Measurements from ENCODE around the gene UROC1. TPM values are rescaled to one million over a fixed set of nuclear protein-coding genes. Genes with fewer than 3 reads are reported as not detected.
A peak's percentile ranks its signal among the peaks of the same experiment; 100 is the strongest.

The UROC1 gene
- polyA plus RNA-seq, 1 of the 3 experiments (the other 2 are of a cell fraction) = not detected

DNA sequence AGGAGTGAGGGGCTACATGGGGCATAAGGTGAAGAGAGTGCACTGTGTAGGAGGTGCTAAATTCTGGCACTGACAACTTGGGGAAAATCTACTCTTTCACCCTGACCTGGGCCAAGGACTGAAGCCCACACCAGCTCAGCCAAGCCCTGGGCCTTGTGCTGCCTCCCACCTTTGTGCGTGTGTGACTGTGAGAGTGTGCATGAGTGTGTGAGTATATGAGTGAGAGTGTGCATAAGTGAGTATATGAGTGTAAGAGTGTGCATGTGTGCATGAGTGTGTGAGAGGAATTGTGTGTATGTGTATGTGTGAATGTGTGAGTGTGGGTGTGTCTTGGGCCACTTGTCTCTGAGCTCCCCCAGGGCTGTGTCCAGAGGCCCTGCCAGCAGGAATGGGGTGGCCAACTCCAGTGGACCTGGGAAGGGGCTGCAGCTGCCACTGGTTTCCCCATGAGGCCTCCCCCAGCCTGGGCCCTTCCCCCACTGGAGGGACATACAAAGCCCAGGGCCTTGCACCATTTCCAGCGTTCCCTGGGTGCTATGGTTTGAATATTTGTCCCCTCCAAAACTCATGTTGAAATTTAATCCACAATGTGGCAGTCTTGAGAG lies 26.0 kb upstream of the UROC1 start:
- Histone ChIP-seq H3K79me2 (ENCODE audit: insufficient read depth) (no peaks in the 10 kb centered on the region), H4K20me1 (ENCODE audit: insufficient read depth) (no peaks in the 10 kb centered on the region), H3K9me2 (no peaks in the 10 kb centered on the region), H3F3A (replicated peaks; ENCODE audit: insufficient read depth) (peaks cover 8% of the 10 kb centered on the region), H3K36me3 (replicated peaks in 1 of 2; ENCODE audit: control insufficient read depth in 1 of 2, insufficient read depth in 2 of 2, low read length in 1 of 2) (no peaks in the 10 kb centered on the region), H3K9me3 (no peaks in the 10 kb centered on the region), H3K4me1 (ENCODE audit: control insufficient read depth in 1 of 2, insufficient read depth in 2 of 2, low read depth in 1 of 2, low read length in 1 of 2) (peaks cover 6 to 7% of the 10 kb centered on the region in 2 experiments; a peak in 2 of 4 replicates), H3K27me3 (ENCODE audit: insufficient read depth) (peaks cover 9% of the 10 kb centered on the region; the same call in 1 of the 2 replicates), H3K4me3 (ENCODE audit: low read depth in 2 of 2, low read length in 1 of 2) (no peak overlapping the region), H3K4me2 (no peak overlapping the region), H3K9ac (no peak overlapping the region), H3K27ac (ENCODE audit: low read depth in 2 of 2, low read length in 1 of 2) (no peak overlapping the region), H2AFZ (ENCODE audit: low read depth) (no peak overlapping the region)
- 70% methylated on average over 2 of the region's 2 CpGs for WGBS (ENCODE audit: low lambda C conversion rate)
- DNase-seq = peak; percentile 10
- CTCF ChIA-PET = interaction anchor here (1.2 to 1.5 kb wide), 3 partner anchors 12 to 137 kb away, joined by 3 to 6 read pairs (median 3); no protein-coding TSS in a partner anchor
- POLR2A ChIA-PET = no interaction called here
- TF ChIP-seq TAF1 (IDR thresholded peaks at IDR 0.05; ENCODE audit: borderline replicate concordance, low read depth, low read length) = no peak
- no peak for TF ChIP-seq FOXJ3 (CRISPR knock-in tag; IDR thresholded peaks at IDR 0.05)
- no peak for TF ChIP-seq YY1 (IDR thresholded peaks at IDR 0.05; ENCODE audit: low read depth)
- no peak for TF ChIP-seq GABPA (IDR thresholded peaks at IDR 0.05; ENCODE audit: low read depth)
- TF ChIP-seq IRF3 (IDR thresholded peaks at IDR 0.05; ENCODE audit: low read depth, low read length) = no peak
- TF ChIP-seq, protein P1, sequence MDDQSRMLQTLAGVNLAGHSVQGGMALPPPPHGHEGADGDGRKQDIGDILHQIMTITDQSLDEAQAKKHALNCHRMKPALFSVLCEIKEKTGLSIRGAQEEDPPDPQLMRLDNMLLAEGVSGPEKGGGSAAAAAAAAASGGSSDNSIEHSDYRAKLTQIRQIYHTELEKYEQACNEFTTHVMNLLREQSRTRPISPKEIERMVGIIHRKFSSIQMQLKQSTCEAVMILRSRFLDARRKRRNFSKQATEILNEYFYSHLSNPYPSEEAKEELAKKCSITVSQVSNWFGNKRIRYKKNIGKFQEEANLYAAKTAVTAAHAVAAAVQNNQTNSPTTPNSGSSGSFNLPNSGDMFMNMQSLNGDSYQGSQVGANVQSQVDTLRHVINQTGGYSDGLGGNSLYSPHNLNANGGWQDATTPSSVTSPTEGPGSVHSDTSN (IDR thresholded peaks at IDR 0.05) = no peak
- TF ChIP-seq MEF2A (IDR thresholded peaks at IDR 0.05; ENCODE audit: borderline replicate concordance, low read depth) = no peak
- no peak for TF ChIP-seq ZBTB33 (IDR thresholded peaks at IDR 0.05; ENCODE audit: borderline replicate concordance, low read depth)

- TF ChIP-seq, protein P2, sequence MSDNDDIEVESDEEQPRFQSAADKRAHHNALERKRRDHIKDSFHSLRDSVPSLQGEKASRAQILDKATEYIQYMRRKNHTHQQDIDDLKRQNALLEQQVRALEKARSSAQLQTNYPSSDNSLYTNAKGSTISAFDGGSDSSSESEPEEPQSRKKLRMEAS (IDR thresholded peaks at IDR 0.05; ENCODE audit: low read depth) = no peak
- CTCF ChIA-PET = interaction anchor here (0.7 to 1.3 kb wide), 3 partner anchors 21 to 1032 kb away, joined by 3 read pairs; no protein-coding TSS in a partner anchor
- POLR2A ChIA-PET = no interaction called here
Observed at GRCh38 chr3:126542340-126543241, 25.0 kb upstream of the UROC1 start.

More at GRCh38 chr3:126542340-126543241, 25.0 kb upstream of the UROC1 start:
- Histone ChIP-seq H3K79me2 (ENCODE audit: insufficient read depth) (no peaks in the 10 kb centered on the region), H3K27me3 (ENCODE audit: insufficient read depth) (peaks cover 8% of the 10 kb centered on the region; the same call in 1 of the 2 replicates), H3K36me3 (replicated peaks in 1 of 2; ENCODE audit: control insufficient read depth in 1 of 2, insufficient read depth in 2 of 2, low read length in 1 of 2) (no peaks in the 10 kb centered on the region), H3K9ac (no peak overlapping the region), H3K27ac (ENCODE audit: low read depth in 2 of 2, low read length in 1 of 2) (no peak overlapping the region), H3K9me2 (no peaks in the 10 kb centered on the region), H2AFZ (ENCODE audit: low read depth) (no peak overlapping the region), H3F3A (replicated peaks; ENCODE audit: insufficient read depth) (peaks cover 8% of the 10 kb centered on the region), H4K20me1 (ENCODE audit: insufficient read depth) (no peaks in the 10 kb centered on the region), H3K4me1 (ENCODE audit: control insufficient read depth in 1 of 2, insufficient read depth in 2 of 2, low read depth in 1 of 2, low read length in 1 of 2) (peaks cover 6 to 10% of the 10 kb centered on the region in 2 experiments; a peak in 2 of 4 replicates), H3K4me2 (no peak overlapping the region), H3K4me3 (ENCODE audit: low read depth in 2 of 2, low read length in 1 of 2) (no peak overlapping the region), H3K9me3 (no peaks in the 10 kb centered on the region)
- peak; percentile 25 for DNase-seq
- WGBS (ENCODE audit: low lambda C conversion rate) = 95% methylated on average over 39 of the region's 57 CpGs
